NCI-H345 (cell line): ENCODE measurements around the gene FUT8.

ENCODE experiments used
- DNase-seq: peaks from one replicate; lab custom pipeline; 2025; lab: John Stamatoyannopoulos, UW

Gene FUT8

GRCh38 chr14:65774041-65774440, 361.5 kb downstream of the FUT8 start:
- no peak for DNase-seq

- no peak for DNase-seq
These were observed 363.8 kb downstream of the FUT8 start for GRCh38 chr14:65776193-65776852.

GRCh38 chr14:65780566-65780965, 368.0 kb downstream of the FUT8 start:
- no peak for DNase-seq

GRCh38 chr14:65783101-65783500, 370.6 kb downstream of the FUT8 start:
- no peak for DNase-seq

- no peak for DNase-seq
These were observed 371.0 kb downstream of the FUT8 start for GRCh38 chr14:65783576-65783975.

- DNase-seq = no peak
These were observed 372.0 kb downstream of the FUT8 start for GRCh38 chr14:65784574-65784973.

- DNase-seq = no peak
These were observed 374.9 kb downstream of the FUT8 start for GRCh38 chr14:65787461-65787860.

- no peak for DNase-seq
These were observed 376.3 kb downstream of the FUT8 start for GRCh38 chr14:65788876-65789275.

GRCh38 chr14:65789363-65789762, 376.8 kb downstream of the FUT8 start:
- DNase-seq = no peak

GRCh38 chr14:65790172-65790815, 377.8 kb downstream of the FUT8 start:
- no peak for DNase-seq

GRCh38 chr14:65791191-65791981, 378.9 kb downstream of the FUT8 start:
- no peak for DNase-seq

GRCh38 chr14:65792208-65792905, 379.8 kb downstream of the FUT8 start:
- DNase-seq = no peak
